ENCODE measurements around the gene CPB2.
A peak's percentile ranks its signal among the peaks of the same experiment; 100 is the strongest.

Gene CPB2

DNA sequence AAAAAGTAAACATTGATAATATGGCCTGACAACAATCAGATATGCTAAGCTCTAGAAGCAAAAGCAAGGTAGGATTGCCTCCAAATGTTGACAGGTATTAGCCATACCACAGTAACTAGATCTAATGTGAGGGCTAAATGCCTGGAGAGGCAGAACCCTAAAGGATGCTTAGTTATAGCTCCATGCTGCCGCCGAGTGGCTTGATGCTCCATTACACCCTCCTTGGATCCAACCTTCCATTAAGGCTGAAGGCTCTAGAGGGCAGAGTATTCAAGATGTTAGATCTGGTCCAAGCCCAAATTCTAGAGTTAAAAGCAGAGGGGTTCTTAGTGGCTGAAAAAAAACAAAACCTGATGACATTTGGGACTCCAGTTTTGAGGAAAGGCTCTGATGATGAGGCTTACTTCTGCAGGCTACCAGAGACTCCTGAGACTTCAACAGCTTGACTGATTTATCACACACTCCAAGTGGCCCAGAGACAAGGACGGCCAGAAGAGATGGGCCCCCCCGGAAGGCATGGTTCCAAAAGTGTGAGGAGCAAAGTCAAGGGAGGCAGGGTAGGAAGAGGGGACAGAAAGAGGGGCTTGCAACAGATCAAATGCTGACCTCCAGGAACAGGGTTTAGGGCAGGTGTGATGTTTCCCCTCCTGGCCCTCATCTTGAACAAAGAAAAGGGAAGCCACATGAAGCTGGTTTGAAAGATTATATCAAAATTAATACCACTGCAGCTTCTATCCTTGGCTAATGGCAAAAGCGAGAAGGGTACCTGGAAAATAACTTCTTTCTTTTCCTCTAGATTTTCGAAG is 21.9 kb upstream of the CPB2 start:
- peak; percentile 56 for DNase-seq

DNA sequence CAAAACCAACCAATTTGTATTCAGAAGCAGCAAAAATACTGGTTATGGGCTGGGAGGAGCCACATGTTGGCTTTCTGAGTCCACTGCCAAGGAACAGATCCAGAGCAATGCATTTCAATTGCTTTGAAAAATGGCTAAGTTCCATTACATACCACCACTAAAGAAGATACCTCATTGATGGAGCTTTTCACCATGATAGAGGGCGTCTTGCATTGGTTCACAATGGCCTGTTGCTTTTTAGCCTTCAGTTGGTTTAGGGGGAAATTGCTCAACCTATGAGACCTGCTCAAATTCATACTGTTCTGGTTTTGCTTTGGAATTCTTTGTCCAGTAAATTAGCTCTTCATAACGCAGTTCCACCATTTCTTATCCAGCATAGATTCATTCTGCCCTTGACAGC is 21.2 kb upstream of the CPB2 start:
- no peak for DNase-seq

DNA sequence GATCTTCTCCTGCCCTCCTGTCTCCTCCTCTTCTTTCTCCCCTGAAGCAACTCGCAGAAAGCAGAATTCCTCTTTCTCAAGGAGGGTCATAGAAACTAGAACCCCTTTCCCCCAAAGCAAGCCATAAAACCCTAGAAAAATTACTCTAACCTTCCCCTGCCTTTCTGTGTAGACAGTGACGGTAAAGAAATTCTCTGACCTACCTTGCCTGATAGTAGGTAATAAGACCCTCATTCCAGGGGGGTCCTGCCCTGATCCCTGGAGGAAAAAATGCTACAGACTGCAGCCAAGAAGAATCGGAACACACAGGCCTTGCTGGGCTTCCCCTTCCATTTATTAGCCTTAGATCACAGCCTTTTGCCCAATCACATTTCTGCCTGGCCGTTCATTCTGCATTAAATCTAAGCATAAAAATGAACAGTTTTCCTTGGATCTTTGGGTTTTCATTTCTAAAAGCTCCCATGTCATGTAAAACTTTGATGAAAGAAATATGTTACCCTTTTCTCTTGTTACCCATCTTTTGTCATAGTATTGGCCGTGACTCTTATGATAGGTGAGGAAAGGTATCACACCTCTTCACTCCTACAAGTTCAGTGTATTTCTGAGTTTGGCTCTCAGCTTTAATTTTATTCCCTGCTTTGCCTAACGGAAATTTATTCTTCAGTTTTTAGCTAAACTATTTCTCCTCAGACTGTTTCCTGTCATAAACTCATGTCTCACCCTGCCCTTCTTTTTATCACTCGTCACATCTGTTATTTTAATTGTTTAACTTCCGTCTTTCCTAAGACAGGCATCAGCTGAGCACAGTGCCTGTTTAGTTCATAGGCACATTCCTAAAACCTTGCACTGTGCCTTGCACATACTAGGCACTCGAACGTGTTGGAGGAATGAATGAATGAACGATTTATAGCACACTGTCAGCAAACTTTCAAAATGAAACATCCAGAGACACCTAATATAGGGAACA is 20.4 kb upstream of the CPB2 start:
- DNase-seq, result no peak

DNA sequence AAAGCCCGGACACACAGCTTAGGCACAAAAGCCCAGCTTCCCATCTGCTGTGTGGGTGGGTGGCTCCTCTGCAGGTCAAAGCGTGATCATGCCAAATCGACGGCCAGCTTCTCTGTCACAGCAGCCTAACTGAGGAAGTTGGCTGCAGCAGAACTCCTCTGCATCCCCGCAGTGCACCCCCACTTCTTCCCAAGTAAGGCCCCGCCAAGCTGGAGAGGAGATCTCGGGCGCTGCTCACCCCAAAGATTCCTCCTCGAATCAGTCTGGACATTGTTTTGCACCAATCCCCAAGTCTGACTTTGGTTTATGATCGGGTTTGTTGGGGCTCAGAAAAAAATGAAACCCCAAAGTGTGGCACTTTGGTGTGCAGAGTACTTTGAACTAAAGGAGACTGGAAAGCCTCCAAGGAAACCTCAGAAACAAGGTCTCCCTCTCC is 19.7 kb upstream of the CPB2 start:
- no peak for DNase-seq

DNA sequence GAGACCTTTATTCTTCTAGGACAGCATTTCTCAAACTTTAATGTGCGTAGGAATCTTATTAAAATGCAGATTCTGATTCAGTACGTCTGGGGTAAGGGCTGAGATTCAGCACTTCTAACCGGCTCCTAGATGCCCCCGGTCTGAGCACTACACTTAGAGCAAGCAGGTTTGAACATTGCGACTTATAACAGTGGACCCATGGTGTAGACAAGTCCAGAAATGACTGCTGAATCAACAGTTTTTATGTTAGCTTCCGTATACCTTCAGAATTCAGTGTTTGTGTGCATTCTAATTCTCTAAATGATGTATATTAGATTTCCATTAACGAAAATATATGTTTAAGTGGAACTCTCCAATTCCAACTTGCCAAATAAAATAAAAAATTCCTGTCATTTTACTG is 17.5 kb upstream of the CPB2 start:
- no peak for DNase-seq

DNA sequence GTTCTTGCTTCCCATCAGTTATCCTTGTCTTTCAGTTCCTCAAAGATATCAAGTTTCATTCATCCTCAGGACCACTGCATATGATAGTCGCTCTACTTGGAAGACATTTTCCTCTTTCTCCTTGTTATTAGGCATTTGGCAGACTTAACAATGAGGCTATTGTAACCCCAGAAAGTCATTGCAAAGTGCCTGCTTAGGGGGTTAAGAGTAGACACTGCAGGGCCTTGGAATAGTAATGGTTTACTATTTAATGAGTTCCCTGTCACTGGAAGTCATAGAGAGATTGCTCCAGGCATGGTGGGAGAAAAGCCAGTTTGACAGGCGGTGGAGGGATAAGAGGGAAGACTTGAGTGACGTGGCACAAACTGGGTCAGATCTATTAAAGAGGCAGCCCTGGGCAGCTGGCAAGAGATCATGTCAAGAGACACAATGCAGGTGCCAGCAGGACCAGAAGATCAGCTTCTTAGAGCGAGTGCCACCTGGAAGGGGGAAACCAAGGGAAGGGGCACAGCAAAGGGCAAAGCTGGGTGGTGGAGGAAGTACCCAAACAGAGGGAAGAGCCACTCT is 16.8 kb upstream of the CPB2 start:
- DNase-seq, result no peak

DNA sequence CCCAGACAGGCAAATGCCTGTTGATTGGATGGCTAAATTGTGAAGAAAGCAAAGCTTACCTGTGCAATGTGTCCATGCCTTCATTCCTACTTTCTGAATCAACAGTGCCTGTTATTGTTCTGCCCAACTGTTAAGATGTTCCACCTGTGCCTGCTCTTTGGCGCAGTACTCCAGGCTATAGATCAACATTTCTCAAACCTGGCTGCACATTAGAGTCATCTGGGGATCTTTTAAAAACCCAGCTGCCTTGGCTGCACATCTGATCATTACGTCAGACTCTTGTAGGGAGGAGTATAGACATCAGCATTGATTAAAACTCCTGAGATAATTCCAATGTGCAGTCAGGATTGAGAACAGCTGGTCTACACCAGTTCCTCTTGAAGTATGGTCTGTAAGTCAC is 16.2 kb upstream of the CPB2 start:
- DNase-seq, result no peak

DNA sequence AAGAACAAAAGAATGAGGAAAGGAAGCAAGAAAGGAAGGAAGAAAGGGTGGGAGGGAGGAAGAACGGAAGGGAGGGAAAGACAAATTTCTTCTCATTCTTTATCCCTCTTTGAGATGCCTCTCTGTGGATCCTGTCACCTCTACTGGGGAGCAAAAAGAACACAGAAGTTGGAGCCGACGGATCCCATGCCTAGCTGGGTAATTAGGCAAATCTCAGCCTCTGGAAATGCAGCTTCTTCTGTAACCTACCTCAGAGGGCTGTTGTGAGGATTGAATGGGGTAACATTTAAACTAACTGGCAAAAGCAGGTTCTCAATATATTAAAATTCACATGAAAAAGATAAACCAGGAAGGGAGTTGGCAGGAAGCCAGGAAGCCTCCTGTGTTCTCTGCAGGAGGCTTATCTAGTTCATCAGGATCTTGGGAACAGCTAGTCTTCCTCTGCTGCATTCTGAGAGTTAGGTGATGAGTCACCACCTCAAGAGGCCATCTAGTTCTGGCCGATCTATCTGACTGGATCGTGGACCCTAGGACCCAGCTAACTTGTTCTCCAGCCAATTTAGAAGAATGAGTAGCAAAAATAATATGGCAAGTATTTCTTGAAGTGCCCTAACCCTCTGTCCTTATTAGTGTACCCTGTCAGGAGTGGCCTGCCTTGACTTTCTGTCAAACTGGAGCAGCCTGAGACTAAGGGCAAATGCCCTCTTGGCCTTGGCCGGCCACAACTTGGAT is 15.2 kb upstream of the CPB2 start:
- DNase-seq, result peak; percentile 15

DNA sequence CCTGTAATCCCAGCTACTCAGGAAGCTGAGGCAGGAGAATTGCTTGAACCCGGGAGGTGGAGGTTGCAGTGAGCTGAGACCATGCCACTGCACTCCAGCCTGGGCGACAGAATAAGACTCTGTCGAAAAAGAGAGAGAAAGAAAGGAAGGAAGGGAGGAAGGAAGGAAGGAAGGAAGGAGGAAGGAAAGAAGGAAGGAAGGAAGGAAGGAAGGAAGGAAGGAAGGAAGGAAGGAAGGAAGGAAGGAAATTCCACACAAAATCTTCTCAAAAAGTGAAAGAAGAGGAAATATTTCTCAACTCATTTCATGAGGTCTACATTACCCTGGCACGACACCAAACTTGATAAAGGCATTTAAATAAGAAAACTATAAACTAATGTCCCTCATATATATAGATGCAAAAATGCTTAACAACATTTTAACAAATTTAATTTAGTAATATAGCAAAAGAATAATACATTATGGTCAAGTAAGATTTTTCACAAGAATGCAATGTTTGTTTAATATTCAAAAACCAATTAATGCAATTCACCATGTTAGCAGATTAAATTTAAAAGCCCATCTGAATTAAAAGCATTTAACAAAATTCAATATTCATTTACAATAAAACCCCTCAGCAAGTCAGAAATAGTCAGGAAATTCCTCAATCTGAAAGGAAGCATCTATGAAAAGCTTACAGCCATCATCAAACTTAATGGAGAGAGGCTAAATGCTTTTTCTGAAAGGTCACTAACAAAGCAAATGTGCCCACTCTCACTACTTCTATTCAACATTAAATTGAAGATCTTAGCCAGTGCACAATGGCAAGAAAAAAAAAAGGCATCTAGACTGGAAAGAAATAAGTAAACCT is 12.0 kb upstream of the CPB2 start:
- DNase-seq, result no peak

DNA sequence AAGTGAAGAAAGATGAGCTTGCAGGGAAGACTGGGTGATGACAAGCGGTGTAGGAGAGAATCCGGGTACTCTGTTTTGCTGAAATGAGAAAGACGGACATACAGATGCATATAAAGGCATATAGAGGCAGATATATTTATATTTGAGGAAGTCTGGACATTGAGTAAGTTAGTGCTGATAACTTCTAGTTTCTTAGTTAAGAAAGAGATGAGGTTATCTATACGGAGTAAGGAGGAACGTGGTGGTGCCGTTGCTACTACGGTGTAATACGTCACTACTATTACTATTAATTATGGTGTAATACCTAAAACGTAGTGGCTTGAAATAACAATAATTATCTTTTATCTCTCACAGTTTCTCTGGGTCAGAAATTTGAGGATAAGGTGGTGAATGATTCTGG is 9.8 kb upstream of the CPB2 start:
- no peak for DNase-seq

DNA sequence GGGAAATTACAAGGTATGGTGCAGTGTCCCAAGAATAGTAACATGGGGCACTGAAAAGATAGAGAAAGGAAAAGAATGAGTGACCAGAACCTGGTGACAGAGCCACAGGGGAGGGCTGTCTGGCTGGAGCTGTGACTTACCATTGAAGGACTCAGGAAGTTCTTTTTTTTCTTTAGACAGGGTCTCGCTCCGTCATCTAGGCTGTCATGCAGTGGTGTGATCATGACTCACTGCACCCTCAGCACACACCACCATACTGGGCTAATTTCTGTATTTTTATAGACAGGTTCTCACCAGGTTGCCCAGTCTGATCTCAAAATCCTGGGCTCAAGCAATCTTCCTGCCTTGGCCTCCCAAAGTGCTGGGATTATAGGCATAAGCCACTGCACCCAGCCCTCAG is 8.8 kb upstream of the CPB2 start:
- DNase-seq, result no peak

DNA sequence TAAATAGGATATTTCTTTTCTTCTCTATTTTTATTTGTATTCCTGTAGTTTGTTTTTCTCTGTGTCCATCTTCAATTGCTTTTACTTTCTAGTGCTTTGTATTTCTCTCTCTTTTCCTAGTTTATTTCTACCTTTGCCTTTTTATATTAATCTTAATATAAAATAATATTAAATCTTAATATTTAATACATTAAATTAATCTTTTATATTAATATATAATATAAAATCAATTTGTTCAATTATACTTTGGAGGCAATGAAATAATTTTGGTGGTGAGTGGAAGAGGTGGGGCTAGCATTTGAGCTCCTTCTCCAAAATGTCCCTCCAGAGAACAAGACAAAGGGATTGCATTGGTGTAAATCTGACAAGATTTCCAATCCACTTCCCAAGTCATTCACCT is 6.3 kb upstream of the CPB2 start:
- no peak for DNase-seq

DNA sequence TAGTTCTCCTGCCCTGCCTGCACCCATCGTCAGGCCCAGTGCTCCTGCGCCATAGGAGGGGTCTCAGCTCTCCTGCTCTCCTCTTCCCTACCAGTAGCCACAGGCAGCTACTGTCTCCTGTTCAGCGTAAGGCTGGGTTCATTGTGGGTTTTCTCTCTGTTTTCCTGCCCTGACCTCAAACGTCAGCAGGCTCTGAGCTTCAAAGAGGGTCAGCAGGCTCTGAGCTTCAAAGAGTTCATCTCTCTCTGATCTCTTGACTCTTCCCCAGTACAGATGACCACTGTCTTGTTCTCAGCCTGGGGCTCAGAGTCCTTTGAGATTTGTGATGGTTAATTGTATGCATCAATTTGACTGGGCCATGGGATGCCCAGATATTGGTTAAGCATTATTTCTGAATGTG is 4.6 kb upstream of the CPB2 start:
- DNase-seq, result no peak

DNA sequence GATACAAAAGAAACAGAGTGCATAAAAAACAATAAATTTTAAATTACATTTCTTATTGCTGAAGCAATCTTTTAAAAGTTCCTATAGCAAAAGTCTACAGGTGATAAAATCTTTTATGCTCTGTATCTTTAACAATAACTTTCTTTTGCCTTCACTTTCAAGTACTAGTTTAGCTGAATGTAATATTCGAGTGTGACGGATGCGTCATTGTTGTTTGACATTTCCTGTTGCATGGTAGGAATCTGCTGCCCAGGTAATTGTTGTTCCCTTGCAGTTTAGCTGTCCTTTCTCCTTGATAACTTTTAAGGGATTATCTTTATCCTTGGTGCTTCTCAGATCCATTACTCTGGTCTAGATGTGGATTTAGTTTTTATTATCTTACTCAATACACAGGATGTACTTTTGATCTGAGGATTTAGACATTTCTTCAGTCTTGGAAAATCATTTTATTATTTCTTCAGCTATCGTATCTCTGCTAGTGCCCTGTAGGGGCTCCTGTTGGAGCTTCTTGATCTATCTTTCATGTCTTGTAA is 2.1 kb upstream of the CPB2 start:
- DNase-seq, result no peak

DNA sequence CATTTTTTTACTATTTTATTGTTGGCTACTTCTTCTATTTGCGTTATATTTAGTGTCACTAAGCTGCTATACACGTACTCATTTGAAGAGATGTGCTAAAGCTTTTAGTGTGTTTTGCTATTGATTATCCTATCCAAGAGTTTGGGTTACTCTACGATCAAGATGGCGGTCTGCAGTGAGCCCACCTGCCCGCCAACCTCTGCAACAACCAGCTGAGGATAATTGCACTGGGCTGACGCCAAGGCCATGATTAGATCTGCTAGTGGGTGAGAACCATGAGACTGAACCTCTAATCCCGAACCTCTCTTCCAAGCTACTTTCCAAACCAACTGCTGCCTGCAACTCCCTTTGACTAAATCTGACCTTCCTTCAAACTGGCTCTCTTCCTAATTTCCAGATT is 1.8 kb downstream of the CPB2 start:
- DNase-seq, result no peak

DNA sequence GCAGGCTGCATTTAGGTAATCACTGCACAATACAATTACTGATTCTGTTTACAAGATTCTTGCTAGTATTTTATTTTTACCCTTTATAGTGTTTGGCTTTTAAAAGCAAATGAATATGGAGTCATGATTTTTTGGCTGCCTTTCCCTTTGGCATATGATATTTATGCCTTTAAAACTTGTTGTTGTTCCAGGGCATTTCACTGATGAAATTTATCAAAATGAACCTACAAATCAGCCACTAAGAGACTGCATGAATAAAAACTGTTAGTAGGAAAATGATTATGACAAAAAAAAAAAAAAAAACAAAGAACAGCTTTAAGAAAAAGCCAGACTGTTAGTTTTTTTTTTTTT is 2.6 kb downstream of the CPB2 start:
- no peak for DNase-seq

DNA sequence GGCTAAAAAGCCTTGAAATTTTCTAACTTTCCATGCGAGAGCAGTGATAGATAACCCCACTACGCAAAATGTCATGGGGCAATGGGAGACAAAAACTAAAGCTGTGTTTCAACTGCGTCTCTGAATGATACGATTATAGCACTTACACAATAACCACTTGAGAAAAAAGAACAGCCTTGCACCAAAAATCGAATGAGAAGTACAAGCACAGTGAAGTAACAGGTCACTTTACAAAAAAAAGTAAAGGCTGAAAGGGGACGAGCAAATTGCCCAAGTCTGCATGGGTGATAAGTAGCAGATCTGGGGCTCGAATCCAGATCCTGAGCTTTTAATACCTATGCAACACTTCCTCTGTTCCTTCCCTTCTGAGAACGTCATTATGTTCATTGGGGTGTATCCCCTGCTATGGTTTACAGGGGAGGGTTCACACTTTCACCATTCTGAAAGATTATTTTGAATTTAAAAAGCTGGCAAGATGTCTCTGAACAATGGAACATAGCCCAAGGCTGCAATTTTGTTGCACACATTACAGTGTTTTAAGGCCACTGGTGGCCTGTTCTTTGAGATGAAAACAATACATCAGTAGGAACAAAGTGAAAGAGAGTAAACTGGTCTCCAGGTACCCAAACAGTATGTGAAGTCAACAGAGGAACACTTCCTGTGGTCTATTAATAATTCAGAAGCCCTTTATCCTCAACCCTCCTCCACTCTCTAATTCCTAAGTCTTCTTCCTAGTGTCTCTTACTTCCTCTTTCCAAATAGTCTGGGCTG is 3.2 kb downstream of the CPB2 start:
- no peak for DNase-seq

DNA sequence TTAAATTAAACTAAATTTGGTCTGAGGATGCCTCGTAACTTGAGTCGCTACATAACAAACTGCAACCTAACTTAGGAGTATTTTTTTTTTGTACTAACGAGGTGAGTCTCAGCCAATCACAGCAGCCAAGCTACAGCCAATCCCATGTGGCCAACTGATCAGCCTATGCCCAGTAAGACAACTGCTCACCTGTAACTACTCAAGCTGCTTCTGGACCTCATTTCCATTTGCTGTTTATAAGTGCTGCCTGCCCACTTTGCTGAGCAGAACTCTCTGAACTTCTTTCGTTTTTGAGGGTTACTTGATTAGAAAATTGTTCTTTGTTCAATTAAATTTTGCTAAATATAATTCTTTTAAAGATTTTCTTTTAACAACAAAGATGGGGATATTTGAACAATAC is 3.8 kb downstream of the CPB2 start:
- no peak for DNase-seq

DNA sequence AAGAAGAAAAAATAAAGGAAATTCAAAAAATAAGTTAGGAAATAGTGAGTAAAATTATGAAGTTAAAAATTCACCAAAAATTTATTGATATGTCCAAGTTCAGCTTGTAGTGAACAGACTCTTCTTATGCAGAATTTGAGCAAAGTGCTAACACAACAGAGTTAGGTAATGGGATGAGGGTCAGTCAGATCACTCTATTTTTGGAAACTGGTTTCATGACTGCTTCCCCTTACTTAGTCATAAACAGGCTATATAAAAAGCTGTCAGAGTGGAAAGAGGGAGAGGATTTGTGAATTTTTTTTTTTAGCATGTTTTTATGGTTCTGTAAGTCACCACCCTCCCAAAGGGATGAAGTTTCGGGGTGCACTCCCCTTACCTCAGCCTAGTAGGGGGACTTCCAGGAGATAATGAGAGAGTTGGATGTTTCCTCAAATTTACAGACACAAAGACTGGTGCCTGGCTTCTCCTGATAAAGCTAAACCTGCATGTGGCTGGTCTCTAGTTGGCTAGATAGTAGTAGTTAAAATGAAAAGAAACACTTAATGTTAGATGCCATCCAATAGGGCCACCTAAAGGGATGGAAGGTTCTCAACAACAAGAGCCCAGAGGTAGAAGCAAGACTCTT is 4.5 kb downstream of the CPB2 start:
- DNase-seq, result no peak

DNA sequence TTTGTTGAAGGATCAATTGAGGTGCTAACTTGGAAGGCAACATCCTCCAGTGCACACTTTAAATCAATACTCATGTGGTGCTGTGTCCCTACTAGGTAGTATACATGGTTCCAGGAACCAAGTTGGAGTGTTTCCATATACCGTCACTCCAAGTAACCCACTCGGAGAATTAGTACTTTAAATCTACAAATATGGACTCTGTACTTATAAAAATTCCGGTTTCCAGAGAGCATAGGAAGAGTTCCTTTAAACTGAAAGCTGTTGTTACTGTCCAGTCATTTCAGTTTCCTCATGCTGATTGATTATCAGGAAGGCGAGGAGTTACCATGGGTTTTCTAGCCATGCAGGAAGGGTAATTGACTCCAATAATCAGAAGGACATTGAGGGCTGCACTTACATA is 7.2 kb downstream of the CPB2 start:
- no peak for DNase-seq

DNA sequence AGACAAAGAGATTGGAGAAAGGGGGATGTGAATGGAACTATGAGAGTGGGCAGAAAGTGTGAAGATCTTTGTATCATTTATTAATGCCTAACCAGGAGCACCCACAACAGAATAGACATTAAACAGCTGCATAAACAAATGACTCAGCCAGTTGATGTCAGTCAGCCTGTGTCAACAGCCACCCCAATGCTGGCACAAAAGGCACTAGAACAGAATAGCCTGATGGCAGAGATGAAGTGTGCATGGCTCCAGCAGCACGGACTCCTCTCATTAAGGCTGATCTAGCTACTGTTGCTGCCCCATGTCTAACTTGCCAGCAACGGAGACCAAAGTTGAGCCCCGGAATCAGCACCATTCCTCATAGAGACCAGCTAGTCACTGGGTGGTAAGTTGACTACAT is 7.8 kb downstream of the CPB2 start:
- DNase-seq, result no peak

Data from NCI-H2227 treated with DMSO at 0.1 percent for 48 hours (cell line).